B cell (primary cell): Measurements from ENCODE around the gene FRMD4A. TPM values are rescaled to one million over a fixed set of nuclear protein-coding genes. Genes with fewer than 3 reads are reported as not detected.

Experiments
- ATAC-seq: fragments of 200-7000 bp; cut with Tn5 transposase; one replicate; pipeline ENCODE4 v1.10.0; 2021; ENCODE audit warnings: low read depth, mild to moderate bottlenecking, moderate number of reproducible peaks, moderate library complexity
- CTCF ChIA-PET: fragments of 350-600 bp; sonication (Branson Sonifier 250); formaldehyde crosslinking; loops from one replicate; lab custom pipeline; 2021; ENCODE audit warnings: antibody characterized with exemption, inconsistent platforms; lab: Charles Lee
- POLR2A ChIA-PET: fragments of 350-600 bp; sonication (Branson Sonifier 250); formaldehyde crosslinking; loops from one replicate; lab custom pipeline; 2021; ENCODE audit warnings: antibody characterized with exemption; lab: Charles Lee
- DNase-seq: peaks from one replicate; pipeline ENCODE4 v3.0.0; 2013
- H2AFZ ChIP-seq: 2 replicates; pipeline ENCODE4 v1.6.1; 2012; ENCODE audit warnings: mild to moderate bottlenecking, low read depth, low read length; ENCODE audit not compliant: insufficient read depth, poor library complexity, severe bottlenecking
- H3K27ac ChIP-seq, 2 donors: 1 replicate in 1 of 2; 2 replicates in 1 of 2; pipeline ENCODE4 v1.5.1; 2012 to 2013; ENCODE audit warnings: low read length in 2 of 2, mild to moderate bottlenecking in 2 of 2, moderate library complexity in 1 of 2
- H3K27me3 ChIP-seq, 4 experiments: fragments of 200-600 bp in 1 of 4; sonication (generic) in 1 of 4; replicated peaks in 1 of 4; 1 replicate in 2 of 4; 2 replicates in 2 of 4; pipeline versions ENCODE4 v1.6.1 to v1.7.0; 2013 to 2016; ENCODE audit warnings: low read length in 3 of 4, mild to moderate bottlenecking in 2 of 4, mixed read lengths in 1 of 4, moderate library complexity in 1 of 4; ENCODE audit not compliant: insufficient read depth in 4 of 4, control insufficient read depth in 3 of 4; ENCODE audit errors: control extremely low read depth in 1 of 4
- H3K36me3 ChIP-seq, 2 experiments: replicated peaks in 1 of 2; 1 replicate in 1 of 2; 2 replicates in 1 of 2; pipeline versions ENCODE4 v1.6.1 to v1.7.1; 2013; ENCODE audit warnings: low read length in 1 of 2; ENCODE audit not compliant: insufficient read depth in 2 of 2, control insufficient read depth in 1 of 2; ENCODE audit errors: control extremely low read depth in 1 of 2, extremely low read depth in 1 of 2
- H3K4me1 ChIP-seq, 2 donors: fragments of 200-600 bp in 1 of 2; sonication (generic) in 1 of 2; 1 replicate in 1 of 2; 2 replicates in 1 of 2; pipeline versions ENCODE4 v1.5.1 to v1.6.1; 2013 to 2017; ENCODE audit warnings: low read length in 2 of 2; ENCODE audit not compliant: control insufficient read depth in 2 of 2, insufficient read depth in 2 of 2
- H3K4me2 ChIP-seq: replicated peaks from 2 replicates; pipeline ENCODE3; 2012; ENCODE audit warnings: mild to moderate bottlenecking, low read depth, low read length; ENCODE audit not compliant: poor library complexity, severe bottlenecking
- H3K4me3 ChIP-seq, 5 experiments: fragments of 200-600 bp in 1 of 5; sonication (generic) in 1 of 5; 1 replicate in 3 of 5; 2 replicates in 2 of 5; pipeline versions ENCODE4 v1.5.1 to v1.7.0; 2011 to 2016; ENCODE audit warnings: low read length in 4 of 5, mild to moderate bottlenecking in 4 of 5, low read depth in 2 of 5, control low read depth in 1 of 5, moderate library complexity in 1 of 5; ENCODE audit not compliant: insufficient read depth in 1 of 5; ENCODE audit errors: control extremely low read depth in 1 of 5, extremely low read depth in 1 of 5
- H3K79me2 ChIP-seq: fragments of 200-600 bp; sonication (generic); one replicate; pipeline ENCODE4 v1.6.0; 2016; ENCODE audit warnings: low read length; ENCODE audit not compliant: control insufficient read depth, insufficient read depth
- H3K9ac ChIP-seq: fragments of 200-600 bp; sonication (generic); 2 replicates; pipeline ENCODE4 v1.6.1; 2017; ENCODE audit warnings: mild to moderate bottlenecking, low read length, moderate library complexity
- H3K9me3 ChIP-seq, 3 donors: one replicate each; pipeline versions ENCODE4 v1.6.1 to v1.7.1; 2013; ENCODE audit warnings: low read length in 2 of 3; ENCODE audit not compliant: control insufficient read depth in 2 of 3, insufficient read depth in 1 of 3; ENCODE audit errors: control extremely low read depth in 1 of 3
- H4K20me1 ChIP-seq: 2 replicates; pipeline ENCODE4 v1.6.0; 2012; ENCODE audit warnings: mild to moderate bottlenecking, low read length; ENCODE audit not compliant: insufficient read depth, control insufficient read depth, poor library complexity, severe bottlenecking
- H3K27ac Mint-ChIP-seq: one replicate; pipeline ENCODE4 v1.8.0; 2021; ENCODE audit warnings: mixed read lengths
- H3K27me3 Mint-ChIP-seq: one replicate; pipeline ENCODE4 v1.8.0; 2021; ENCODE audit warnings: mixed read lengths
- H3K4me1 Mint-ChIP-seq: one replicate; pipeline ENCODE4 v1.8.0; 2021; ENCODE audit warnings: mixed read lengths
- H3K4me3 Mint-ChIP-seq: one replicate; pipeline ENCODE4 v1.8.0; 2021; ENCODE audit warnings: mixed read lengths
- H3K9me3 Mint-ChIP-seq: one replicate; pipeline ENCODE4 v1.8.0; 2022; ENCODE audit warnings: mixed read lengths; ENCODE audit not compliant: insufficient read depth
- EZH2 ChIP-seq: IDR thresholded peaks from 2 replicates; pipeline ENCODE4 v1.6.1; 2012; ENCODE audit warnings: borderline replicate concordance, low read depth, mild to moderate bottlenecking, moderate library complexity, low read length; ENCODE audit not compliant: insufficient read depth, poor library complexity, severe bottlenecking
- WGBS: methylation state at CpG from one replicate; pipeline ENCODE4 v1.1.5; 2013; ENCODE audit warnings: missing lambda C conversion rate; ENCODE audit not compliant: insufficient coverage; 5-methylcytosine and 5-hydroxymethylcytosine counted together
- intact Hi-C: fragments of 100-400 bp; cut with micrococcal nuclease; formaldehyde crosslinking; loops from one replicate; pipeline ENCODE4 v1.10.0; 2022
- polyA plus RNA-seq: library from polyadenylated mRNA; depleted of rRNA; stranded (reverse); fragments of >200 nt; gene quantifications from 2 replicates; pipeline ENCODE4 v1.2.3, GENCODE V29; 2012
- total RNA-seq, 2 donors: library from RNA; stranded (reverse); fragments of 120-200 nt in 1 of 2; gene quantifications; 1 replicate in 1 of 2; 2 replicates in 1 of 2; pipeline versions ENCODE4 v1.2.3 to v1.2.4, GENCODE V29; 2013 to 2022
- TF ChIP-seq, protein P1 (sequence below): fragments of 200-600 bp; IDR thresholded peaks from one replicate; pipeline ENCODE4 v1.8.0; 2022; ENCODE audit warnings: antibody characterized with exemption, mild to moderate bottlenecking

Gene FRMD4A
- total and polyA plus RNA-seq, 2 donors (not counting 1 experiment from before 2014, with no cell fraction given), result 0.76 to 3.4 TPM

DNA sequence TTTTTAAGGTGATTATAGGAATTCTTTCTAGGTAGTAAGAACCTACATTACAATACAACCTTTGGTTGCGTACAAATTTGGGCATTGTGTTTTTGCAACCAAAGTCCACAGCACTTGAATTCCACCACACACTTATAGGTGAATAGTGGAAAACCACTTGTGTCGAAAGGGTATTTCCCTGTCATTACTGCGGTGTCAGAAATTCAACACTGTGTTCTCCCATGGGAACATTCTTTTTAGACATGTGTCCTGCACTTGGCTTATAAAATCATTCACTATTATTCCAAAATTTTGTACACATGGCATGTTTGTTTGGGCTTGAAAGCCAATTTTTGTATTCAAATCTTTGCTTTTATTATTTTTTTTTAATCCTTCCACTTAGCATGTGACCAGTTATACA is 410.3 kb downstream of the FRMD4A start:
- DNase-seq (no peak), ATAC-seq (no peak)
- Histone ChIP-seq H2AFZ (no peak overlapping the region), H3K4me3 (no peak overlapping the region), H3K4me1 (peaks cover 7 to 11% of the 10 kb centered on the region in 2 donors), H3K9me3 (no peaks in the 10 kb centered on the region), H3K4me2 (no peak overlapping the region), H3K79me2 (no peaks in the 10 kb centered on the region), H3K27ac (no peak overlapping the region), H3K9ac (no peak overlapping the region), H3K36me3 (no peaks in the 10 kb centered on the region), H4K20me1 (no peaks in the 10 kb centered on the region), H3K27me3 (no peaks in the 10 kb centered on the region)
- WGBS, result no CpG with 5 or more reads among the region's 3 CpGs
- ChIA-PET CTCF (no interaction called here), POLR2A (no interaction called here)
- H3K27me3 Mint-ChIP-seq, result peaks cover 5% of the 10 kb centered on the region
- intact Hi-C loops, result loop anchor here (10.0 kb wide), 1 partner anchor 74 kb away; no protein-coding TSS in a partner anchor
- H3K27ac Mint-ChIP-seq, result no peak overlapping the region
- H3K9me3 Mint-ChIP-seq, result no peaks in the 10 kb centered on the region
- no peak overlapping the region for H3K4me3 Mint-ChIP-seq
- peaks cover 28% of the 10 kb centered on the region for H3K4me1 Mint-ChIP-seq
- TF ChIP-seq EZH2, result no peak
- TF ChIP-seq, protein P1, sequence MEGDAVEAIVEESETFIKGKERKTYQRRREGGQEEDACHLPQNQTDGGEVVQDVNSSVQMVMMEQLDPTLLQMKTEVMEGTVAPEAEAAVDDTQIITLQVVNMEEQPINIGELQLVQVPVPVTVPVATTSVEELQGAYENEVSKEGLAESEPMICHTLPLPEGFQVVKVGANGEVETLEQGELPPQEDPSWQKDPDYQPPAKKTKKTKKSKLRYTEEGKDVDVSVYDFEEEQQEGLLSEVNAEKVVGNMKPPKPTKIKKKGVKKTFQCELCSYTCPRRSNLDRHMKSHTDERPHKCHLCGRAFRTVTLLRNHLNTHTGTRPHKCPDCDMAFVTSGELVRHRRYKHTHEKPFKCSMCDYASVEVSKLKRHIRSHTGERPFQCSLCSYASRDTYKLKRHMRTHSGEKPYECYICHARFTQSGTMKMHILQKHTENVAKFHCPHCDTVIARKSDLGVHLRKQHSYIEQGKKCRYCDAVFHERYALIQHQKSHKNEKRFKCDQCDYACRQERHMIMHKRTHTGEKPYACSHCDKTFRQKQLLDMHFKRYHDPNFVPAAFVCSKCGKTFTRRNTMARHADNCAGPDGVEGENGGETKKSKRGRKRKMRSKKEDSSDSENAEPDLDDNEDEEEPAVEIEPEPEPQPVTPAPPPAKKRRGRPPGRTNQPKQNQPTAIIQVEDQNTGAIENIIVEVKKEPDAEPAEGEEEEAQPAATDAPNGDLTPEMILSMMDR, result no peak

DNA sequence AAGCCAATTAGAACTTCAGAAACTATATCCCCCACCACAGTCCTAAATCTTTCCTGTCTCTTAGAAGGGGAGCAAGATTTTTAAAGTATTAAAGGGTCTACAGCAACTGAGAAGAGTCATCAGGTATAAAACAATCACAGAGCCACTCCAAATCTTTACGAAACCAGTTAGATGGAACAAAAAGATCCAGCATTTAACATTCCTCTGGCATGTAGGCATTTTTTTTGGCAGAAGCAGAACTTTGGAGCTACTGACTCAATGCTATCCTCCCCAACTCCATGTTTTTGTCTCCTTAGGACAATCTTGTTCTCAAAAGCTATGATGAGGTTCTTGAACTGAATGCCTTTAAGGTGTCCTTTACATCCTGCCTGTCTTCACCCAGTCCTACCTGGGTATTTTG is 410.7 kb downstream of the FRMD4A start:
- Mint-ChIP-seq H3K9me3 (no peaks in the 10 kb centered on the region), H3K4me3 (no peak overlapping the region), H3K4me1 (peaks cover 24% of the 10 kb centered on the region), H3K27me3 (peaks cover 5% of the 10 kb centered on the region), H3K27ac (no peak overlapping the region)
- H3K79me2 ChIP-seq, result no peaks in the 10 kb centered on the region
- no peaks in the 10 kb centered on the region for H3K36me3 ChIP-seq
- TF ChIP-seq EZH2, result no peak
- TF ChIP-seq, protein P1, result no peak
- H4K20me1 ChIP-seq, result no peaks in the 10 kb centered on the region
- H3K4me1 ChIP-seq, result peaks cover 2 to 8% of the 10 kb centered on the region in 2 donors
- ATAC-seq (no peak), DNase-seq (no peak)
- H2AFZ ChIP-seq, result no peak overlapping the region
- CTCF ChIA-PET, result no interaction called here
- WGBS, result 100% methylated on average over 1 of the region's 1 CpG
- no peak overlapping the region for H3K4me2 ChIP-seq
- intact Hi-C loops, result loop anchor here (10.0 kb wide), 1 partner anchor 75 kb away; no protein-coding TSS in a partner anchor
- H3K27me3 ChIP-seq, result no peaks in the 10 kb centered on the region
- no peak overlapping the region for H3K9ac ChIP-seq
- H3K27ac ChIP-seq, result no peak overlapping the region
- no peak overlapping the region for H3K4me3 ChIP-seq
- H3K9me3 ChIP-seq, result no peaks in the 10 kb centered on the region
- POLR2A ChIA-PET, result no interaction called here
